ENCODE measurements around the gene CALML6.
"Not testable (repeated sequence)": the region's sequence is repeated elsewhere in the genome, so short reads cannot be mapped to it uniquely, and the experiment has no call there.

The CALML6 gene

GRCh38 chr1:1922702-1922955, 7.6 kb downstream of the CALML6 start:
- Mint-ChIP-seq H3K4me3 (no peak overlapping the region), H3K36me3 (no peaks in the 10 kb centered on the region), H3K27ac (no peak overlapping the region), H3K4me1 (peaks cover 9% of the 10 kb centered on the region), H3K9me3 (no peaks in the 10 kb centered on the region), H3K27me3 (peaks cover 7% of the 10 kb centered on the region)
- ATAC-seq (ENCODE audit: low read depth) (no peak), DNase-seq (ENCODE audit: low spot score in 2 of 2) (no peak)

- H3K27me3 Mint-ChIP-seq, result peaks cover 7% of the 10 kb centered on the region
- H3K27ac Mint-ChIP-seq, result no peak overlapping the region
- ATAC-seq (ENCODE audit: low read depth) (no peak), DNase-seq (ENCODE audit: low spot score in 2 of 2) (no peak)
- H3K4me3 Mint-ChIP-seq, result no peak overlapping the region
- H3K9me3 Mint-ChIP-seq, result no peaks in the 10 kb centered on the region
- H3K36me3 Mint-ChIP-seq, result no peaks in the 10 kb centered on the region
- H3K4me1 Mint-ChIP-seq, result peaks cover 9% of the 10 kb centered on the region
Measured at GRCh38 chr1:1922956-1923833, 8.1 kb downstream of the CALML6 start.

- ATAC-seq (ENCODE audit: low read depth), result no peak
- no peak for DNase-seq (ENCODE audit: low spot score in 2 of 2)
- no peaks in the 10 kb centered on the region for H3K36me3 Mint-ChIP-seq
- no peak overlapping the region for H3K27ac Mint-ChIP-seq
- H3K4me1 Mint-ChIP-seq, result peaks cover 9% of the 10 kb centered on the region
- no peak overlapping the region for H3K4me3 Mint-ChIP-seq
- peaks cover 7% of the 10 kb centered on the region for H3K27me3 Mint-ChIP-seq
- no peaks in the 10 kb centered on the region for H3K9me3 Mint-ChIP-seq
Measured at GRCh38 chr1:1924386-1924785, 9.3 kb downstream of the CALML6 start.

- H3K27me3 Mint-ChIP-seq, result peaks cover 7% of the 10 kb centered on the region
- peaks cover 6% of the 10 kb centered on the region for H3K4me1 Mint-ChIP-seq
- no peaks in the 10 kb centered on the region for H3K9me3 Mint-ChIP-seq
- no peaks in the 10 kb centered on the region for H3K36me3 Mint-ChIP-seq
- no peak for DNase-seq (ENCODE audit: low spot score in 2 of 2)
- H3K4me3 Mint-ChIP-seq, result no peak overlapping the region
- ATAC-seq (ENCODE audit: low read depth), result no peak
- H3K27ac Mint-ChIP-seq, result no peak overlapping the region
Measured at GRCh38 chr1:1924849-1925248, 9.8 kb downstream of the CALML6 start.

GRCh38 chr1:1925437-1926345, 10.6 kb downstream of the CALML6 start:
- H3K9me3 Mint-ChIP-seq, result no peaks in the 10 kb centered on the region
- H3K36me3 Mint-ChIP-seq, result no peaks in the 10 kb centered on the region
- H3K27me3 Mint-ChIP-seq, result peaks cover 7% of the 10 kb centered on the region
- no peak overlapping the region for H3K4me3 Mint-ChIP-seq
- H3K27ac Mint-ChIP-seq, result no peak overlapping the region
- no peak for ATAC-seq (ENCODE audit: low read depth)
- DNase-seq (ENCODE audit: low spot score in 2 of 2), result no peak
- peaks cover 6% of the 10 kb centered on the region for H3K4me1 Mint-ChIP-seq

GRCh38 chr1:1926346-1926811, 11.3 kb downstream of the CALML6 start:
- DNase-seq (ENCODE audit: low spot score in 2 of 2) (no peak), ATAC-seq (ENCODE audit: low read depth) (peak; percentile 17)
- Mint-ChIP-seq H3K4me3 (no peak overlapping the region), H3K27ac (no peak overlapping the region), H3K4me1 (peaks cover 6% of the 10 kb centered on the region), H3K36me3 (no peaks in the 10 kb centered on the region), H3K27me3 (peaks cover 7% of the 10 kb centered on the region), H3K9me3 (no peaks in the 10 kb centered on the region)

- DNase-seq (ENCODE audit: low spot score in 2 of 2), result no peak
- no peak for ATAC-seq (ENCODE audit: low read depth)
- H3K27ac Mint-ChIP-seq, result no peak overlapping the region
Measured at GRCh38 chr1:1926886-1927660, 12.0 kb downstream of the CALML6 start.

GRCh38 chr1:1927751-1928150, 12.7 kb downstream of the CALML6 start:
- Mint-ChIP-seq H3K9me3 (no peaks in the 10 kb centered on the region), H3K36me3 (no peaks in the 10 kb centered on the region), H3K4me1 (peaks cover 6% of the 10 kb centered on the region), H3K27me3 (peaks cover 7% of the 10 kb centered on the region), H3K27ac (no peak overlapping the region), H3K4me3 (no peak overlapping the region)
- ATAC-seq (ENCODE audit: low read depth) (no peak), DNase-seq (ENCODE audit: low spot score in 2 of 2) (no peak)

More at GRCh38 chr1:1926886-1927660, 12.0 kb downstream of the CALML6 start:
- Mint-ChIP-seq H3K4me3 (no peak overlapping the region), H3K4me1 (peaks cover 6% of the 10 kb centered on the region), H3K9me3 (no peaks in the 10 kb centered on the region), H3K36me3 (no peaks in the 10 kb centered on the region), H3K27me3 (peaks cover 7% of the 10 kb centered on the region)

- Mint-ChIP-seq H3K27ac (no peak overlapping the region), H3K4me3 (no peak overlapping the region), H3K4me1 (peaks cover 6% of the 10 kb centered on the region), H3K36me3 (no peaks in the 10 kb centered on the region), H3K9me3 (no peaks in the 10 kb centered on the region), H3K27me3 (peaks cover 7% of the 10 kb centered on the region)
- ATAC-seq (ENCODE audit: low read depth) (no peak), DNase-seq (ENCODE audit: low spot score in 2 of 2) (no peak)
Measured at GRCh38 chr1:1928231-1929101, 13.4 kb downstream of the CALML6 start.

- H3K4me1 Mint-ChIP-seq, result peaks cover 6% of the 10 kb centered on the region
- no peak overlapping the region for H3K4me3 Mint-ChIP-seq
- H3K9me3 Mint-ChIP-seq, result no peaks in the 10 kb centered on the region
- H3K36me3 Mint-ChIP-seq, result no peaks in the 10 kb centered on the region
- H3K27me3 Mint-ChIP-seq, result peaks cover 7% of the 10 kb centered on the region
- H3K27ac Mint-ChIP-seq, result no peak overlapping the region
- ATAC-seq (ENCODE audit: low read depth), result no peak
- no peak for DNase-seq (ENCODE audit: low spot score in 2 of 2)
Measured at GRCh38 chr1:1929102-1929638, 14.1 kb downstream of the CALML6 start.

GRCh38 chr1:1929639-1930545, 14.8 kb downstream of the CALML6 start:
- no peak for ATAC-seq (ENCODE audit: low read depth)
- H3K27me3 Mint-ChIP-seq, result peaks cover 3% of the 10 kb centered on the region
- H3K9me3 Mint-ChIP-seq, result peaks cover 7% of the 10 kb centered on the region
- H3K27ac Mint-ChIP-seq, result no peak overlapping the region
- H3K4me1 Mint-ChIP-seq, result peaks cover 5% of the 10 kb centered on the region
- no peak for DNase-seq (ENCODE audit: low spot score in 2 of 2)
- no peak overlapping the region for H3K4me3 Mint-ChIP-seq
- H3K36me3 Mint-ChIP-seq, result no peaks in the 10 kb centered on the region

GRCh38 chr1:1934848-1935247, 19.8 kb downstream of the CALML6 start:
- not testable (repeated sequence) for DNase-seq (ENCODE audit: low spot score in 2 of 2); H3K27ac Mint-ChIP-seq; H3K36me3 Mint-ChIP-seq; H3K9me3 Mint-ChIP-seq; H3K4me1 Mint-ChIP-seq; H3K27me3 Mint-ChIP-seq; ATAC-seq (ENCODE audit: low read depth); H3K4me3 Mint-ChIP-seq

Measured in memory B cell (primary cell).